ENCODE data around the gene ZNF714. TPM values are rescaled to one million over a fixed set of nuclear protein-coding genes. Genes with fewer than 3 reads are reported as not detected.
A peak's percentile ranks its signal among the peaks of the same experiment; 100 is the strongest.

The ZNF714 gene
- total and polyA plus RNA-seq, 9 of the 15 experiments (the other 6 are each of a cell fraction or from before 2014, with no cell fraction given), result 16.2 to 40.8 (median 28.9) TPM

GRCh38 chr19:21127001-21127400, 45.0 kb downstream of the ZNF714 start:
- CTCF ChIA-PET (ENCODE audit: low intra/inter-chr PET ratio), result no interaction called here
- H3K4me2 ChIP-seq (ENCODE audit: insufficient read depth, low read length), result no peak overlapping the region
- no peak for FAIRE-seq
- H2AFZ ChIP-seq (ENCODE audit: low read depth, low read length), result no peak overlapping the region
- H4K20me1 ChIP-seq (replicated peaks; ENCODE audit: control insufficient read depth, insufficient read depth, low read length), result no peaks in the 10 kb centered on the region
- WGBS (ENCODE audit: insufficient coverage, low coverage, missing lambda C conversion rate), result 5% methylated on average over 2 of the region's 2 CpGs
- H3K9me3 ChIP-seq (replicated peaks; ENCODE audit: control insufficient read depth, insufficient read depth, low read depth, low read length), result peaks cover 9% of the 10 kb centered on the region
- no TSS peak for BruUV-seq (replicated peaks)
- intact Hi-C loops (cut with micrococcal nuclease) (no loop called here), in situ Hi-C loops (cut with MboI) (no loop called here)
- TF ChIP-seq DDX20 (tag; IDR thresholded peaks at IDR 0.05; ENCODE audit: low read depth) (no peak), PHF8 (IDR thresholded peaks at IDR 0.05; ENCODE audit: borderline replicate concordance, low read length) (no peak), STAT5A (IDR thresholded peaks at IDR 0.05; ENCODE audit: borderline replicate concordance, low read length) (peak; percentile 34; the same call in 1 of the 2 replicates), NCOR1 (IDR thresholded peaks at IDR 0.05) (0 out of 2 replicates have a peak, but pooled peaks have one; percentile 36), ZNF77 (CRISPR knock-in tag; IDR thresholded peaks at IDR 0.05) (no peak), EP300 (IDR thresholded peaks at IDR 0.05; ENCODE audit: low read length) (peak; percentile 63), IFI16 (CRISPR knock-in tag; IDR thresholded peaks at IDR 0.05) (no peak), CBFA2T3 (IDR thresholded peaks at IDR 0.05) (peak; percentile 65), ZNF431 (CRISPR knock-in tag; IDR thresholded peaks at IDR 0.05) (no peak), TEAD4 (IDR thresholded peaks at IDR 0.05; ENCODE audit: low read length) (peak; percentile 73), TEAD4 (CRISPR knock-in tag; IDR thresholded peaks at IDR 0.05; ENCODE audit: borderline replicate concordance) (no peak), E2F5 (CRISPR knock-in tag; IDR thresholded peaks at IDR 0.05) (no peak), ZNF282 (CRISPR knock-in tag; IDR thresholded peaks at IDR 0.05) (no peak), CBFA2T2 (conservative IDR thresholded peaks at IDR 0.05) (peak; percentile 62), TCF3 (CRISPR knock-in tag; IDR thresholded peaks at IDR 0.05) (peak; percentile 77), TAL1 (IDR thresholded peaks at IDR 0.05) (peak; percentile 54; the same call in 1 of the 2 replicates), MYBL2 (IDR thresholded peaks at IDR 0.05; ENCODE audit: low read depth) (peak; percentile 58; the same call in 1 of the 2 replicates), MYBL2 (CRISPR knock-in tag; IDR thresholded peaks at IDR 0.05; ENCODE audit: borderline replicate concordance) (no peak), TRIM24 (IDR thresholded peaks at IDR 0.05) (0 out of 4 replicates have a peak, but pooled peaks of 1 of the 2 experiments have one; percentile 31), FOXM1 (IDR thresholded peaks at IDR 0.05; ENCODE audit: low read depth) (peak; percentile 64), FOXM1 (CRISPR knock-in tag; IDR thresholded peaks at IDR 0.05; ENCODE audit: low read depth) (no peak), ZBTB1 (CRISPR knock-in tag; IDR thresholded peaks at IDR 0.05; ENCODE audit: borderline replicate concordance, low read depth) (no peak), OTX1 (CRISPR knock-in tag; IDR thresholded peaks at IDR 0.05) (no peak), ARID1B (IDR thresholded peaks at IDR 0.05) (peak; percentile 55; the same call in 1 of the 2 replicates)
- H3K4me1 ChIP-seq (replicated peaks in 1 of 2; ENCODE audit: control insufficient read depth in 2 of 2, insufficient read depth in 2 of 2, low read length in 2 of 2), result peaks cover 0 to 17% of the 10 kb centered on the region in 2 experiments; a peak in 2 of 5 replicates
- DNase-seq (ENCODE audit: extremely low read depth in 1 of 4, low spot score in 3 of 4), result peak in 1 of 4 experiments; percentile 60
- no peaks in the 10 kb centered on the region for H3K9me1 ChIP-seq (ENCODE audit: control insufficient read depth, insufficient read depth, low read length)
- POLR2A ChIA-PET, result interaction anchor here (0.8 to 1.7 kb wide), 5 partner anchors 12 to 44 kb away, joined by 3 to 10 read pairs (median 5); partner anchors contain the start of genes ZNF431 and ZNF714
- no peaks in the 10 kb centered on the region for H3K27me3 ChIP-seq (ENCODE audit: control insufficient read depth in 2 of 2, insufficient read depth in 2 of 2, low read length in 2 of 2)
- H3K9ac ChIP-seq (ENCODE audit: insufficient read depth in 1 of 2, low read depth in 2 of 2, low read length in 2 of 2), result no peak overlapping the region
- H3K27ac ChIP-seq (ENCODE audit: extremely low read depth, low read depth, low read length), result peak overlapping the region; percentile 15; the same call in 2 of the 3 replicates
- ATAC-seq, result no peak
- no peak overlapping the region for H3K4me3 ChIP-seq
- H3K36me3 ChIP-seq (ENCODE audit: control insufficient read depth, insufficient read depth, low read length), result no peaks in the 10 kb centered on the region
- H3K79me2 ChIP-seq (ENCODE audit: control insufficient read depth, insufficient read depth, low read length), result no peaks in the 10 kb centered on the region

Data from K562 (cell line).